Fibroblast of pulmonary artery (primary cell): ENCODE measurements around the gene C1QTNF8.

ENCODE experiments used
- DNase-seq: peaks from one replicate; pipeline ENCODE4 v3.0.0-alpha.2; 2010; ENCODE audit warnings: low read depth
- H3K4me3 ChIP-seq: replicated peaks from 2 replicates; pipeline ENCODE4 v1.5.1; 2011; ENCODE audit warnings: low read depth, mild to moderate bottlenecking, control low read depth, low read length, moderate library complexity
- TF ChIP-seq, protein P1 (sequence below): IDR thresholded peaks from 2 replicates; pipeline ENCODE4 v1.5.1; 2011; ENCODE audit warnings: mild to moderate bottlenecking, control low read depth, low read length, inconsistent platforms; ENCODE audit errors: missing control alignments

The C1QTNF8 gene

DNA sequence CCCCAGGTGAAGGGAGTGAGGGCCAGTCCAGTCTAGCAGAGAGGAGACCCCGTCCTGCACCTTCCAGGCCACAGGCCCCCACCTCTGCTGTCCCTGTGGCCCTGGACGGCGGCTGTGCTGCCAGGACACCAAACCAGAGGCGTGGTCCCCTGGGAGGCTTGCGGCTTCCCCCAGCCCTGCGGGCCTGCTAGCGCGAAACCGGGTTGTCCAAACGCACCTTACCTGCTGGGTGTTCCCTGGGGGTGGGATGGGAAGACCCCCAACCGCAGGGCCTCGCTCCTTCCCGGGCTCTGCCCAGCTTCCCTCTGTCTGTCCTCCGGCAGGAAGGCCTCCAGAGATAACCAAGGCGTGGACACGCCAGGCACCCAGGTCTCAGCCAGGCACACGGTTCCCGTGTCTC is 37.2 kb upstream of the C1QTNF8 start:
- H3K4me3 ChIP-seq, result no peak overlapping the region
- no peak for DNase-seq
- TF ChIP-seq, protein P1, sequence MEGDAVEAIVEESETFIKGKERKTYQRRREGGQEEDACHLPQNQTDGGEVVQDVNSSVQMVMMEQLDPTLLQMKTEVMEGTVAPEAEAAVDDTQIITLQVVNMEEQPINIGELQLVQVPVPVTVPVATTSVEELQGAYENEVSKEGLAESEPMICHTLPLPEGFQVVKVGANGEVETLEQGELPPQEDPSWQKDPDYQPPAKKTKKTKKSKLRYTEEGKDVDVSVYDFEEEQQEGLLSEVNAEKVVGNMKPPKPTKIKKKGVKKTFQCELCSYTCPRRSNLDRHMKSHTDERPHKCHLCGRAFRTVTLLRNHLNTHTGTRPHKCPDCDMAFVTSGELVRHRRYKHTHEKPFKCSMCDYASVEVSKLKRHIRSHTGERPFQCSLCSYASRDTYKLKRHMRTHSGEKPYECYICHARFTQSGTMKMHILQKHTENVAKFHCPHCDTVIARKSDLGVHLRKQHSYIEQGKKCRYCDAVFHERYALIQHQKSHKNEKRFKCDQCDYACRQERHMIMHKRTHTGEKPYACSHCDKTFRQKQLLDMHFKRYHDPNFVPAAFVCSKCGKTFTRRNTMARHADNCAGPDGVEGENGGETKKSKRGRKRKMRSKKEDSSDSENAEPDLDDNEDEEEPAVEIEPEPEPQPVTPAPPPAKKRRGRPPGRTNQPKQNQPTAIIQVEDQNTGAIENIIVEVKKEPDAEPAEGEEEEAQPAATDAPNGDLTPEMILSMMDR, result no peak

DNA sequence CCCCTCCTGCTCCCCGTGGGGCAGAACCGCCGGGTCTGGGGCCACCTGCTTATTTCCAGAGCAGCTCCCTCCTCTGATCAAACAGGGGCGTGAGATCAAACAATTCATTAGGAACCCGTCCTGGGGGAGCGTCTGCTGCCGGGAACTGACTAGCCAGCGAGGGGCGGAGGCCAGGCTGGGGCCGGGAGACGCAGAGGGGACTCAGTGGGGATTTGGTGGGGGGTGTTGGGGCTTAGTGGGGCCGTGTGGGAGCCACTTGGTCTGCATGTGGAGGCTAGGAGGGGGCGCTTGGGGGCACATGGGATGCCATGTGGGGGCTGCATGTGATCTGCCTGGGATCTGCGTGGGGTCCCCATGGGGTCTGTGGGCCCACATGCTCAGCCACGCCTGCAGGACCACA is 36.4 kb upstream of the C1QTNF8 start:
- TF ChIP-seq, protein P1, result no peak
- H3K4me3 ChIP-seq, result no peak overlapping the region
- no peak for DNase-seq

DNA sequence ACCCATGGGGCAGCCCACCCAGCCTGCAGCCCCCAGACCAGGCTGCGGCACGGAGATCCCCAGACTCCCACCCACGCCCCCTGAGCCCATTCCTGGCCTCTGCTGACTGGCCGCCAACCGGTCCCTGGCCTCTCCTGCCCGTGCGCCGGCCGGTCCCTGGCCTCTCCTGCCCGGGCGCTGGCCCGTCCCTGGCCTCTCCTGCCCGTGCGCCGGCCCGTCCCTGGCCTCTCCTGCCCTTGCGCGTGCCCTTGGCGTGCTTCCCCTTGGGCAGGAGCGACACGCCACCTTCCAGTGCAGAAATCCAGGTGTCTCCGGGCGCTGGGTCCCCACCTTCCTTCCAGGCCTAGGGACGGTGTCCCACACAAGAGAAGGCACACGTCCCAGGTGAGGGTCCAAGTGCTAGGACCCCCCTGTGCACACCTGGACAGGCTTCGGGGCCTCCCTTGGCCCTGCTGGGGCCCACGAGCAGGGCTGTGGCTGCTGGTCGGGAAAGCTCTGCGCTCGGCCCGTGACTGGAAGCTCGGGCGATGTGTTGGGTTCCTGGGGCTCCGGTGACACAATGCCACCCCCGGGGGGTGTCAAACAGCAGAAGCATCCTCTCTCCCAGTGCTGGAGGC is 35.4 kb upstream of the C1QTNF8 start:
- no peak overlapping the region for H3K4me3 ChIP-seq
- TF ChIP-seq, protein P1, result no peak
- no peak for DNase-seq

DNA sequence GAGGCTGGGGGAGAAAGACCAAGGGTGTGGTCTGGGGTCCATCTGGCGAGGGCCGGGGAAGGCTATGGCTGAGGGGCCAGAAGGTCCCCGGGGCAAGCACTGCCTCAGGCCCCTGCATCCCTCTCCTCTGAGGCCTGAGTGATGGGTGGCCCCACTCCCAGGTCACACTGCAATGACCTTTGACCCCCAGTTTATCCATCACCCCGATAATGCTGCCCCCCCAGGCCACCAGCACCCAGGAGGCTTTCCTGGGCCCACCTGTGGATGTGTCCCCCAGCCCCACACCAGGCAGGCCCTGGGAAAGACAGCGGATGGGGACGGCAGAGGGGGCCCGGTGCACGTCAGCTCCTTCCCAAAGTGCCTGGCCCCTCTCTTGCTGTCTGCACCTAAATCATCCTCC is 34.3 kb upstream of the C1QTNF8 start:
- DNase-seq, result no peak
- H3K4me3 ChIP-seq, result no peak overlapping the region
- TF ChIP-seq, protein P1, result no peak

DNA sequence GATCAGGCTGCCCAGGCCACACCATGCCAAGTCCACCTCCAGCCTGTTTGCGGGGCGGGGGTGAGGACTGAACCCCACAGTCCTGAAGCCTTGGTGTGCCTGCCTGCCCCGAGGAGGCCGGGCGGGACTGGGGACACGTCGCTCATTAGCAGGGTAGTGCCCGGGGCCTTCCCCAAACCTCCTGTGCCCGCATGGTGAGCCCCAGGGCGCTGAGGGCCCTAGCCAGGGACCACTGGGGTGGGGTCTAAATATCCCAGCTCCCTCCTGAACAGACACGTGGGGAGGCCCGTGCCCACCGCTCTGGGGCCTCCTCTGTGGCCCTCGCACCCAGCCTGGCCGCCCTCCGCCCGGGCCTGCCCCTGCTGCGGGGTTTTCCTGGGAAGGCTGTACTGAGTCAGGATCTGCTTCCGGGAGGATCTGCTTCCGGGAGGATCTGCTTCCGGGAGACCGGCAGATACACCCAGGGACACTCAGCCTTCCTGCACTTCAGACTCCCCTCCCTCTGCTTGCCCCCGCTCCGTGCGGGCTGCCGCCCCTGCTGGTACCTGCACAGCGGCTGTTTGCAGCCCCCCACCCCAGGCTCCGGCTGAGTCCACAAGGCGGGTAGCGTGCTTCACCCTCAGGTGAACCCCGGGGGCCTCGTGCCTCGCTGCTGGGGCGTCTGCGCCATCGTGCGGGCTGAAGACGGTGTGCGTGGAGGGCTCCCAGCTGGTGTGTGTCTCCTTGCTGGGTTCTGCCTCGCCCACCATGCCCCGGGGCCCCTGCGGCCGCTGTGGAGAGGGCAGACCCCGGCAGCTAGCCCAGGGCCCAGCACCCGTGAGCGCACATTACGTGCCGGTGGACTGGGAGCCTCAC is 33.3 kb upstream of the C1QTNF8 start:
- no peak overlapping the region for H3K4me3 ChIP-seq
- no peak for DNase-seq
- TF ChIP-seq, protein P1, result no peak

DNA sequence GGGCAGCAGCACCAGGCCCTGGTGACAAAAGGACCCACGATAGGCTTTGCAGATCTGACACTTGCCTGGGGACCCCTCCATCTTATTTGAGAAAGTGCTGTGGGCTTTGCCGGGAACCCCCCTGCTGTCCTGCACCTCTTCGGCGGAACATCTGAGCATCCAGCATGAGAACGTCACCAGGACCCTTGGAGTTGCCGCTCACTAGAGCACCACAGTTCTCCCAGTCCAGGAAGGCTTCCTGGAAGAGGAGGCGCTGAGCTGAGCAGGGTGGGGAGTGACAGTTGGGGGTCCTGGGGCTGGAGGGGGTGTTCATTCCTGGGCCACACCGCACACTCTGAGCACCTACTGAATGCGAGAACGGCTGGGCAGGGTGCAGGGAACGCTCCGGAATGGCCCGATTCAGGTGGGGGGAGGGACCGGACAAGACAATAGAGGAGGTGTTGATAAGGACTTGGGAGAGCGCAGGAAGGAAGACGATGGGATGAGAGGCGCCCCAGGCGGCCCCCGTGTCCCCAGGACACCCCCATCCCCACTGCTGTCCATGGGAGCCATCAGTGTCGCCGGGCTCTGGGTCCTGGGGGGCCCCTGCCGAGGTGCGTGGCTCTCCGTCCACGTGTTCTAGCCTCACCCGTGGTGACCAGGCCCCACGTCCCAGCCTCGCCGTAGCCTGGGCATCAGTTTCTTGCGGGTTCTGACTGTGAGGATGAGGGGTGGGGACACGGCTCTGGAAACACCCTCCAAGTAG is 32.1 kb upstream of the C1QTNF8 start:
- no peak for DNase-seq
- TF ChIP-seq, protein P1, result no peak

More for the DNA sequence above, 32.1 kb upstream of the C1QTNF8 start:
- no peak overlapping the region for H3K4me3 ChIP-seq
